KBM-7 (cell line): Measurements from ENCODE around the gene DAPK3.
"Not testable (repeated sequence)": the region's sequence is repeated elsewhere in the genome, so short reads cannot be mapped to it uniquely, and the experiment has no call there.

Source experiments
- DNase-seq: peaks from one replicate; pipeline ENCODE4 v3.0.0-alpha.2; 2015
- in situ Hi-C: fragments of 300-500 bp; cut with MboI; formaldehyde crosslinking; loops from 2 replicates; pipeline ENCODE4 v1.14.3; 2020; ENCODE audit warnings: low sequenced_read_pairs, low pct_unique_long_range_greater_than_20kb, mixed read lengths

Gene DAPK3

DNA sequence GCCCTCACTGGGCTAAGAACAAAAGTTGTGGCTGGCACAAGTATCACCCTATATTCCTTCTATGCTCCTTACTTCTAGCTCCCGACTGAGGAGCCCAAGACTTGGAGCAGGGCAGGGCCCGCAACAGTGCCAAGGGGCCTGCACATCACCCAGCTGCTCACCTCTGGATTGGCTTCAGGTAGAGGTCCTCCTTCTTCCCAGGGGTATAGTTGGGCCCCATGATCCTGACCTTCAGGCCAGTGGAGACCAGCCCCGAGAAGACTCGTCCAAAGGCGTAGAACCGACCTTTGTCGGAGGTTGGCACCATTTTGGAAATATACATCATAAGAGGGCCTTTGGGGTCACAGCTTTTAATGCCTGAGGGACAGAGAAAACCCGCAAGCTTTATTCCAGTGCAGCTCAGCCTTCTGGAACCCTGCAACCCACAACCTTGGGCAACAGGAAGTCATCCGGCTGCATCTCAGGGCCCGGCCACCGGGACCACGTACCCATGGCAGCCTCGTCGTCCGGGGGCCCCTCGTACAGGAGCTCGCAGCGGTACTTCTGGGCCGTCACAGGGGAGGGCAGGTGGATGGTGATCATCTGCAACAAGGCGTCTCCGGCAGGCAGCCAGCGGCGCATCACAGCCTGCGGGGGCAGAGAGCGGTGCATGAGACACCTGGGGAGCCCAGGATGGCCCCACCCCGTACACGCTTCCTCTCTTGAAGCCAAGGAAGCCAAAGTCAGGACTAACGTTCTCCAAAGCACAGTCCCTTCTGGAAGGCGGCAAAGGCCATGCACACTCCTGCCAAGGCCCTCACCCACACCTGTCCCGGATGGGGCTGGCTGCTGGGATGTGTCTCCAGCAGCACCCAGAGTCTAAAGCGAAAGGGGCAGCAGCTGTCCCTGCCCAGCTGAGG, 9.7 kb upstream of the DAPK3 start:
- no peak for DNase-seq
- in situ Hi-C loops: no loop called here

DNA sequence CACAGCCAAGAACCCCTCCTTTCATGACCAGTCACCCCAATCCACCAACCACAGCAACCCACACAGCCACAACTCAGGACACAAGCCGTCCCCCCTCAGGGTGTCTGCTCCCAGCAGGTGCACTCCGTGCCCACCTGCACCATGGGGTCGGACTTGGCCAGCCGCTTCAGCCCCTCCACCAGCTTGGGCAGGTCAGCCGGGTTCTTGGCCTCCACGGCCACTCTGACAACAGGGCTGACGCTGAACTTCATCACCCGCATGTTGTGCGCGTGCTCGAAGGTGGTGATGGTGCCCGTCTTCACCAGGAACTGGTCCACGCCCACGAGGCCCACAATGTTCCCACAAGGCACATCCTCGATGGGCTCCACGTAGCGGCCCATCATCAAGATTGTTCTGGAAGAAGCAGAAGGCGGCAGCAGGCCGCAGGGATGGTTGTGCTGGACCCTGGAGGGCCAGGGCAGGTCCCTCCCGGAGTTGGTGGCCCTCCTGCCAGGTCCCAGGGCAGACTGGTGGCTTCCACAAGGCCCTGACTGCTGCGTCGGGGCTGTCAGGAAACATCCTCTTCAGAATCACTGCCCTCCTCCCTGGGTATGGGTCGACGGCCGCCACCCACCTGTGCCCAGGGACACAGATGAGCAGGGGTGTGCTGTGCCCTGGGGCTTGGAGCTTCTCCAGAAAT, 8.9 kb upstream of the DAPK3 start:
- in situ Hi-C loops: no loop called here
- no peak for DNase-seq

DNA sequence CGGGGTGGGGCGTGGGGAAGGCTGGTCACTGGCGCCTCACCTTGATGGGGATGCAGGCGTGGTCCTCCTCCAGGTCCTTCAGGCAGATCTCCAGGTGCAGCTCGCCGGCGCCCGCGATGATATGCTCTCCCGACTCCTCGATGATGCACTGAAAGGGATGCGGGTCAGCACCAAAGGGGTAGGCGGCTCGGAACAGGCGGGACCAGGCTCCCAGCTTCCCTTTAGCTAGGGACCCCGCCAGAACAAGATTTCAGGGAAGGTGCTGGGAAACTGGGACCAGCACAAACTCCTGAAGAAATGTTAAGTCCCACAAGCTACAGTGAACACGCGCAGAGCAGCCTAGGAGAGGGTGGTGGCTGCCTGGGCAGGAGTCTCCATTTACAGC, 8.4 kb upstream of the DAPK3 start:
- in situ Hi-C loops: no loop called here
- no peak for DNase-seq

DNA sequence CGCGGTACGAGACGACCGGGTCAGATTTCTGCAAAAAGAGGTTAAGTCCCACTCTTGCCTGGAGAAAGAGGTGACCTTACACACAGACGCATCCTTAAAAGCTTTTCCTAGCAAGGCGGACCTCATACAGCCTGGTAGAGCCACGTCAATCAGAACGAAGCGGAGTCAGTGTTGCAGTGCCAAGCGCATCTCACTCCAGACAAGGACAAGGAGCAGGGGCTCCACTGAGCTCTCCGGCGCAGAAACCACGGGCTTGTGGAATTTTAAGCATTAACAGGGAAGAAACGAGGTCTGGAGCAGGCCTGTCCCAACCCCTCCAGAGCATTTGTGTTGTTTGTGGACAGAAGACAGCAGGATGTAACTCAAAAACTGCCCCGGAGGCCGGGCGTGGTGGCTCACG, 7.2 kb upstream of the DAPK3 start:
- in situ Hi-C loops: no loop called here

DNA sequence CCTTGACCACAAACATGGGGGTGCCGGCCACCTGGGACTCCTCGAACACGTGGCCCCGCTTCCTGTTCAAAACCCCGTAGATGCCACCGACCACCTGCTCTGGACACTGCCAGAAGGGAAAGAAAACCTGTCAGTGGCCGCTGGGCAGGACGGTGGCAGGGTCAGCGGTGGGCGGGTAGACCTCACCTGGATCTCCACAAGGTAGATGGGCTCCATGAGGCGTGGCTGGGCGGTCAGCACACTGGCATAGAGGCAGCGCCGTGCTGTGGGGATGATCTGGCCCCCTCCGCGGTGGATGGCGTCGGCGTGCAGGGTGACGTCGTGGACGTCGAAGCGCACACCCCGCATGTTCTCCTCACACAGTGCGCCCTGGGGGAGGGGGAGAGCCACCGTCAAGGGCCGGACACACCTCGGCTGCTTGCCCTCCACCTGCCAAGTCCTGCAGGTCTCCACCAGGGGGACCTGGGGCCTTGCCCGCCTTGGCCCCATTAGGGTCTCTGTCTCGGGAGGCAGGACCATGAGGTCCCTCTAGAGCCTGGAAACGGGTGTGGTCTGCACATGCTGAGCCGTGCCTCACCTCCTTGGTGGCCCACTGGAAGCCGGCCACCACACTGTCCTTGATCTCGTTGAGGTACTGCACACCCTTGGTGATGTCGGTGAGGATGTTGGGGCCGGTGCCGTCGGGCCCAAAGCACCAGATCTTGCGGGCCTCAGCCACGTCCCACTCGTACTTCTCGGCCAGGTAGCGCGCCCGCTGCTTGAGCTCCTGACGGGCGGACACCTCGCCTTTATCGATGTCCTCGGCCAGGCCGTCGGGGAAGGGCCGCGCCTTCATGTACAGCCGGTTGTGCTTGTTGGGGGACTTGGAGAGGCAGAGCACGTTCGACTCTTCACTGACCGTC, 6.6 kb upstream of the DAPK3 start:
- in situ Hi-C loops: no loop called here
- DNase-seq: no peak

More for the DNA sequence above, 7.2 kb upstream of the DAPK3 start:
- no peak for DNase-seq

DNA sequence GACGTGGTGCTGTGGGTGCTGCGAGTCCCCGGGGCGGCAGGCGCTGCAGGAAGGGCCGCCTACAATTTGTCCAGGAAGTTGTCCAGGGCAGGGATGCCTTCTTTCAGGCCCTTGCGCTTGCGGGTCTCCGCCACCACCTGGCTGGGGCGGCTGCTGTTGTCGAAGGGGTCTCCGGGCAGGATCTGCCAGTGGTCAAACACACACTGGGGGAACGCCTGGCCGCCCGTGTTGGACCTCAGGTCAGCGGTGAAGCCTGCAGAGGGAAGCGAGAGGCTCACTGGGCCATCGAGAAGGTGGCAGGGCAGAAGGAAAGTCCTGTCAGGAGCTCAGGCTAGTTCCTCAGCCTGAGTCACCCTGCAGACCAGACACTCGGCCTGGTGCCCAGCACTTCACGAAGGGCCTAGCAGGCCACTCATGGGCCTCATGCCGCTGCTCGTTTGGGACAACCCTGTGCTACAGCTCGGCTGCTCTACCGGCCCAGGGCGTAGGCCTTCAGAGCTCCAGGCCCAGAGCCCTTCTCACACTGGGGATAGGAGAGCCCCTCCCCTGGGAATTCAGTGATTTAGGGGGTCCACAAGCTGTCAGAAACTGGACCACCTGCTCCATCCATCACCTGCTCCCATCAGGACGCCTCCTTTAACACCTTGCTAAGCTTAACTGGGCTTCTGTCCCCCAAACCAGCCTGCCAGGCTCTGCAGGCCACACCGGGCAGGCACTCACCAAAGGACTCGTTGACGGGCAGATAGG, 5.8 kb upstream of the DAPK3 start:
- in situ Hi-C loops: no loop called here

DNA sequence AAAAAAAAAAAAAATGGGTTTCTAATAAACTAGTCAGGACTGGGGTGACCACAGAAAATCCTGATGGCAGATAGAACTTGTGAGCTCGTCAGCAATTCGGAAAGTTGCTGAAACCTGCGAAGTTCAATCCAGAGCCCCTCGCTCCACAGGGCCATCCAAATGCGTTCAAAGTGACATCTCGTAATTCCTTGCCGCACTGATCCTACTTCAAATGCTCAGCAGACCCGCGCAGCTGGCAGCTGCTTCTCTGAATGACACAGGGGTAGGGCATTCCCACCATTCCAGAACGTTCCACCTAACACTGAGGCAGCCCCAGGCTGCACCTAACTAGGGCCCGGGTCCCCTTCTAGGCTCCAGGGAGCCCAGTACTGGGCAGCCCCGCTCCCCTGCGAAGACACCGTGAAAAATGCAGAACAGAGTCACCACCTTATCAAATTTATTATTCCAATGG, 4.8 kb upstream of the DAPK3 start:
- in situ Hi-C loops: no loop called here
- DNase-seq: no peak

More for the DNA sequence above, 5.8 kb upstream of the DAPK3 start:
- DNase-seq: no peak

DNA sequence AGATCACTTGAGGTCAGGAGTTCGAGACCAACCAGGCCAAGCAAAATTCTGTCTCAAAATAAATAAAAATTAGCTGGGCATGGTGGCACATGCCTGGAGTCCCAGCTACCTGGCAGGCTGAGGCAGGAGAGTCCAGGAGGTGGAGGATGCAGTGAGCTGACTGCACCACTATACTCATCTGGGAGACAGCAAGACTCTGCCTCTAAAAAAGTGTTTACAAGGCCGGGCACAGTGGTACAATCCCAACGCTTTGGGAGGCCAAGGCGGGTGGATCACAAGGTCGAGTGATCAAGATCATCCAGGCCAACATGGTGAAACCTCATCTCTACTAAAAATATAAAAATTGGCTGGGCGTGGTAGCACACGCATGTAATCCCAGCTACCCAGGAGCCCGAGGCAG, 4.2 kb upstream of the DAPK3 start:
- DNase-seq: no peak
- in situ Hi-C loops: no loop called here

DNA sequence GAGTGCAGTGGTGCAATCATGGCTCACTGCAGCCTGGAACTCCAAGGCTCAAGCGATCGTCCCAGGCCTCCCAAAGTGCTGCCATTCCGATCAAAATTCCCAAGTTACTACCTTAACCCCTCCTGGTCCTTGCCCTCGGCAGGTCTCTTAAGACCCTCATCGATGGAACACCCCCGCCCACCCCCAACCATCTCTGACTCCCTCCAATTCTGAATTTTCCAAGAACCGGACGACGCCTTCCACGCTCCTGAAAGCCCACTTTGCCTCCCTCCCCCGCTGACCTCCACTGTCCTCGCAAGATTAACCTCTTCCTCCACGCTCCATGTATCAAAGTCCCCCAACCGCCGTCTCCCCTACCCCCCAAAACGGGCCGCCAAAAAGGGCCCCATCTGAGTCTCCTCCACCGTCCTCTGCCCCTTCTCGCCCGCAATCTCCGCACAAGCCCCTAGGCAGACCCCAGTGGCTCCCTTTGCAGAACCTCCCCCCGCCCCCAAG, 539 bp downstream of the DAPK3 start:
- DNase-seq: no peak

DNA sequence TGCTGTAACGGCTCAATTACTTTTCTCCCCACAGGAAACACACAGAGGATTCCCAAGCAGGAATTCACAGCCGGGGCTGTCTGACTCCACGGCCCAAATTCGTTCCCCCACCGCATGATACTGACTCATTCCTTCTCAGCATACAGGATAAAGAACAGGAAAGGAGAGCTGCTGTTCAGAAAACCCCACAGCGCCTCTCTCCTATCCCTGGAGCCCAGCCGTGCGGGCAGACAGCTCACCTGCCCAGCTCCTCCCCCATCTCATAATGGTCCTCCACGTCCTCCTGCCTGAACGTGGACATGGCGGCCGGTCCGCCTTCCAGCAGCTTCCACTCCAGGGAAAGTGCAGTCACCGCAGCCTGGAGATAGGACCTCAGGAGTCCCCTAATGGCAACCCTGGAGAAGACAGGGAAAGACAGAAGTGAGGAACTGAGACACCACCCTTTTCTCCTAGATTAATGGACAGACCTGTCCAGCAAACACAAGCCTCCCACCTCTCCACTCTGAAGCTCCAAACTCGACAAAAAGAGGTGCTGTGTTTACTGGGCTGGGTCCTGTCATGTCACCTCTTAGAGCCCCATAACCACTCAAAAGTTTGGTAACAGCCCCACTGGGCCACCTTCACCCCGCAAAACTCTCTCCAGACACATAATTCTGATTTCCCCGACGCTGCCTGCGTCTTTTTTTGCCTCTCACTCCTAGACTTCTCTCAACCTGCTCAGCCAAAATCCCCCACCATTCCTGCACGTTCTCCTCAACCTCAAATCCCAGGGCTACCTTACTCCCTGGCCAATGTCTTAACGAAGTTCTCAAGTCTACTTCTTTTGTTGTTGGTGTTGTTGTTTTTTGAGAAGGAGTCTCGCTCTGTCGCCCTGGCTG, 1.2 kb downstream of the DAPK3 start:
- in situ Hi-C loops: no loop called here
- DNase-seq: no peak

More for the DNA sequence above, 539 bp downstream of the DAPK3 start:
- in situ Hi-C loops: no loop called here

DNA sequence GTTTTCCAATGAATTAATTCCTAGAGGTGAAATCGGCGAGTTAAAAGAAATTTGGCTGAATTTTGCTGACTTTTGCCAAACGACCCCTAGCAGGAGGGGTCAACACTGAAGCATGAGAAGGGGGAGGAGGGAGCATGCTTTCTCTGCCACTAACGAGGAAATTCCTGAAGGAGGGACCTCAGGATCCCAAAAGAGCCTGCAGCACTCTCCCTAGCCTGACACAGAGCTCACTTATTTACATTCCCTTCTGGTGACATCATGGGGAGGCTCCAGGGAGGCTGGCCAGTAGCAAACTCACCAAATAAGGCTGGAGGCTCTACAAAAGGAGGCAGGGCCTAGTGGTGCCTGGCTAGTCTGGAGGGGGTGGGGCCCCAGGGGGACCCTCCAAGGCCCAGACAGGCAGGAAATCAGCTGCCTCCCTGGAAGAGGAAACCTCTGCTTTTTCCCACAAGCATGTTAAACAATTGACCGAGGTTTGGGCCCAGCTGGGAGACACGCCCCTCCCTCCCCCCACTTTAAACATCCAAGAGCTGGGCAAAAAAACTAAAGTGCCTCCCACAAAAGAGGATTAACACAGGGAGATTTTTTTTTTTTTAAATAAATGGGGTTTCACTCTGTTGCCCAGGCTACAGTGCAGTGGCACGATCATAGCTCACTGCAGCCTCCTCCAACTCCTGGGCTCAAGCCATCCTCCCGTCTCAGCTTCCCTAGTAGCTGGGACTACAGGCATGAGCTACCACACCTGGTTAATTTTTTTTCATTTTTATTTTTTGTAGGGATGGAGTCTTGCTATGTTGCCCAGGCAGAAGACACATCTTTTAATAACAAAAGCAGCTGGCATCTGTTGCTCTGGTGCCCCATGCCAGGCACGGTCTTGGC, 2.1 kb downstream of the DAPK3 start:
- DNase-seq: no peak
- in situ Hi-C loops: no loop called here

DNA sequence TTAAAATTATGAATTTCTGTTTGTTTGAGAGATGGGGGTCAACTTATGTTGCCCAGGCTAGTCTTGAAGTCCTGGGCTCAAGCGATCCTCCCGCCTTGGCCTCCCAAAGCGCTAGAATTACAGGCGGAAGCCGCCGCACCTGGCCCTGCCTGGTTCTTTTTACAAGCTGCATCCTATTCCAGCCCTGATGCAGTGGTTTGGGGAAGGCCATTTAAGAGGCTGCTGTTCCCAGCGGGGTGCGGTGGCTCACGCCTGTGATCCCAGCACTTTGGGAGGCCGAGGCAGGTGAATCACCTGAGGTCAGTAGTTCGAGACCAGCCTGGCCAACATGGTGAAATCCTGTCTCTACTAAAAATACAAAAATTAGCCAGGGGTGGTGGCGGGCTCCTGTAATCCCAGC, 2.9 kb downstream of the DAPK3 start:
- in situ Hi-C loops, DNase-seq: not testable (repeated sequence)

DNA sequence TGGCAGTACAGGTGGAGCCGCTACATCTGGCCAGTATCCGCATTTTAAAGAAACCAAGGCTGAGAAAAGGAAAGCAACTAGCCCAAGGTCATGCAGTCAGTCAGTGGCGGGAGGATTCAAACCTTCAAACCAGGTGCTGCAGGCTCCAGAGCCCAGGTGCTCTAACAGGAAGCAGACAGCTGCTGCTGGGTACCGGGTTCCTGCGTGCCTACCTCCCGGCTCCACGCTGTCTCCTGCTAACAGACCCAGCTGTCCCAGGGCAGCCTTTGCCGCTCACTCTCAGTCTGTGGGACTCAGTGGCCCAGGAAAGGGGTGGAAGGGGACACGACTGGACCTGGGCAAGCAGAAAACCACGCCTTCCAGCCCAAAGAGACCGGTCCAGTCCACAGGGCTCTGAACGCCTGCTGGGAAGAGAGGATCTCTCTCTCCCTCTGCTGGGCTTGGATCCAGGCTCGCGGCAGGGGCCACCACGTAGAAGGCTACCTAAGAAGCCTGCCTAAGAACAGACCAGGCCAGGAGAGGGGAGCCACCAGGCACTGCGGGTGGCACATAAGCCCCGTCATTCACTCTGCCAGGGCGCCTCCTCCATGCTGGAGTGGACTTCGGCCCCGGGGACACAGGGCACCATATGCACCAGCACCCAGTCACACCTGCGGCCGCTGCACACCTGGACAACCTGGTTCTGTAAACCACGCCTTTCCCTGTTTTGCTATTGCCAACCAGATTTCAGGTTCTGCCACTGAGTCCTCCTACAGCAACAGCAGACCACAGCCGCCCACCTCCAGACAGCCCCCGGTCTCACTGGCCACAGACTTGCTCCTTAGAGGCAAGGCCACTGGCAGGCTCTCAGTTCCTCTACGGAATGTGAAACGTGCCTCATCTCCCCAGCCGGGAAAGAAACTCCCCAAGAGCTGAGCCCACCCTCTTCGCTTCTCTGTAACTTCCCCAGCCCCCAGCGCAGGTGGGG, 4.6 kb downstream of the DAPK3 start:
- DNase-seq: no peak
- in situ Hi-C loops: no loop called here

DNA sequence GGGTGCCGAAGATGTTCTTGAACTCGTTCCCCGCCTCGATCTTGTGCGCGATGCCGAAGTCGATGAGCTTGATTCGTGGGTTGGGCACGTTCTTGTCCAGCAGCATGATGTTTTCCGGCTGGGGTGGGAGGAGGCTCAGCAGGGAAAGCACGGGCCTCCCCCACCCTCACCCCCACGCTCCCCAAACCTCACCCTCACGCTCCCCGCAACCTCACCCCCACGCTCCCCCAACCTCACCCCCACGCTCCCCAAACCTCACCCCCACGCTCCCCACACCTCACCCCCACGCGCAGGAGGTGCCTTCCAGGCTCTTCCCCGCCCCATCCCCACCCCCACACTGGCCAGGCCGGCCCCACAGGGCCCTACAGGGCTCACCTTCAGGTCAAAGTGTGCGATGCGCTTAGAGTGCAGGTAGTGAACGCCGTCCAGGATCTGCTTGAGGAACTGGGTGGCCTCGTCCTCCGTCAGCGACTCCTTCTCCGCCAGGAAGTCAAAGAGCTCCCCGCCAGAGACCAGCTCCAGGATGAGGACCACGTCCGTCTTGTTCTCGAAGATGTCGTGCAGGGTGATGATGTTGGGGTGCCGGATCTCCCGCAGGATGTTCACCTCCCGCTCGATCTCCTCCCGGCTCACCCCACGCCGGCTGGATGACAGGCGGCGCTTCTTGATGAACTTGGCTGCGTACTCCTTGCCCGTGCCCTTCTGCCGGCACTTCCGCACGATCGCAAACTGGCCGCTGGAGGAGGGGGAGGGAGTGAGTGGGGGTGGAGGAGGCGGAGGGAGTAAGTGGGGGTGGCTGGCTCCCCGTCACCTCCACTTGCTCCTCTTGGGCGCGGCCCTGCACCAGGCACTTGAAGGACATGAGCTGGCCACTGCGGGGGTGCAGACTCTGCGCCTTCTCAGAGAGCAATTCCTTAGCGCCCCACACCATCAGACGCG, 6.4 kb downstream of the DAPK3 start:
- in situ Hi-C loops: no loop called here
- DNase-seq: no peak
